ENCODE results near the gene CETP.

DNA sequence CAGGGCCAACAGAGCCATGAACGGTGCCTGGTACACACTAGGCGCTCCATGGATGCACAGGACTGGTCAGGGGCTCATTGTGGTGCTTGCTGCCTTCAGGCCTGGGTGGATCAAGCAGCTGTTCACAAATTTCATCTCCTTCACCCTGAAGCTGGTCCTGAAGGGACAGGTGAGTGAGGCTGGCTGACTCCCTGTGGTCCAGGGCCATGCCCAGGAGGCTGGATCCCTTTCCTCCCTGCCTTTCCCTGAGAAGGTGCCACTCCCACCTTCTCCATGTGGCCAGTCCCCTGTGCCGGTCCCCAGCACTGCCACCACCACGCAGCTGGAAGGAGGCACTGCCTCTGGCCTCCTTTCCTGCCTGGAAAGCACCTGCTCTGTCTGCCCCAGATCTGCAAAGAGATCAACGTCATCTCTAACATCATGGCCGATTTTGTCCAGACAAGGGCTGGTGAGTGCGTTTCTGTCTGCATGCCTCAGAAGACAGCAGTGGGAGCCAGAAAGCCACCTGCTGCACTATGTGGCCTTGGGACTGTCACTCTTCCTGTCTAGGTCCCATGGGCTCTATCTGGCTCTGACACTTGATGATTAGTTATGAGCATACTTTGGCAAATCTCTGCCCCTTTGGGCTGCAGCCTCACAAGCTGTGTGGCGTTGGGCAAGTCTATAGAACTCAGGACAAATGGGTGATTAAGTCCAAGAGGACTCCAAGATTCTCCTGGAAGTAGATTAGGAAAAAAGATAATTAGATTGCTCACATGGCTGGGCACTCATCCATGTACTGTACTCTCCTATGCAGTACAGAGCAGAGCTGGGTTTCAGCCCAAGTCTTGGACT is 9.4 kb downstream of the CETP start:
- TF ChIP-seq CTCF (IDR thresholded peaks at IDR 0.05; ENCODE audit: insufficient read depth, low read depth, low read length) (no peak), EZH2 (IDR thresholded peaks at IDR 0.05; ENCODE audit: insufficient read depth, low read length) (no peak)

Measured in astrocyte (in vitro differentiated cells and primary cell).